ENCODE results near the gene CD300LF.

CD300LF gene

GRCh38 chr17:74682471-74683190 lies 30.1 kb downstream of the CD300LF start:
- DNase-seq: no peak

GRCh38 chr17:74682028-74682427 lies 30.7 kb downstream of the CD300LF start:
- DNase-seq: no peak

- no peak for DNase-seq
Measured at GRCh38 chr17:74680941-74681340, 31.8 kb downstream of the CD300LF start.

- no peak for DNase-seq
Measured at GRCh38 chr17:74680213-74680612, 32.5 kb downstream of the CD300LF start.

GRCh38 chr17:74679374-74679773 lies 33.3 kb downstream of the CD300LF start:
- no peak for DNase-seq

GRCh38 chr17:74678541-74678940 lies 34.2 kb downstream of the CD300LF start:
- DNase-seq: no peak

- no peak for DNase-seq
Measured at GRCh38 chr17:74677558-74678466, 34.9 kb downstream of the CD300LF start.

GRCh38 chr17:74671031-74671771 lies 41.5 kb downstream of the CD300LF start:
- DNase-seq: peak; percentile 77

- DNase-seq: no peak
Measured at GRCh38 chr17:74670329-74670728, 42.4 kb downstream of the CD300LF start.

GRCh38 chr17:74663561-74663960 lies 49.2 kb downstream of the CD300LF start:
- DNase-seq: no peak

GRCh38 chr17:74659889-74660288 lies 52.8 kb downstream of the CD300LF start:
- DNase-seq: no peak

- no peak for DNase-seq
Measured at GRCh38 chr17:74658620-74659019, 54.1 kb downstream of the CD300LF start.

- DNase-seq: no peak
Measured at GRCh38 chr17:74654742-74655141, 58.0 kb downstream of the CD300LF start.

GRCh38 chr17:74652020-74652419 lies 60.7 kb downstream of the CD300LF start:
- no peak for DNase-seq

GRCh38 chr17:74649909-74650308 lies 62.8 kb downstream of the CD300LF start:
- DNase-seq: no peak

- no peak for DNase-seq
Measured at GRCh38 chr17:74647871-74648672, 64.7 kb downstream of the CD300LF start.

- no peak for DNase-seq
Measured at GRCh38 chr17:74646231-74646630, 66.5 kb downstream of the CD300LF start.

- DNase-seq: no peak
Measured at GRCh38 chr17:74645010-74645409, 67.7 kb downstream of the CD300LF start.

- no peak for DNase-seq
Measured at GRCh38 chr17:74644419-74644818, 68.3 kb downstream of the CD300LF start.

Data from stimulated activated CD4-positive, alpha-beta T cell treated with anti-CD3 and anti-CD28 coated beads, Interleukin-4, amount 100 ng/mL, for 1 hour (primary cell).